ENCODE measurements around the gene TSSK3.
"Not testable (repeated sequence)": the region's sequence is repeated elsewhere in the genome, so short reads cannot be mapped to it uniquely, and the experiment has no call there.

TSSK3 gene

DNA sequence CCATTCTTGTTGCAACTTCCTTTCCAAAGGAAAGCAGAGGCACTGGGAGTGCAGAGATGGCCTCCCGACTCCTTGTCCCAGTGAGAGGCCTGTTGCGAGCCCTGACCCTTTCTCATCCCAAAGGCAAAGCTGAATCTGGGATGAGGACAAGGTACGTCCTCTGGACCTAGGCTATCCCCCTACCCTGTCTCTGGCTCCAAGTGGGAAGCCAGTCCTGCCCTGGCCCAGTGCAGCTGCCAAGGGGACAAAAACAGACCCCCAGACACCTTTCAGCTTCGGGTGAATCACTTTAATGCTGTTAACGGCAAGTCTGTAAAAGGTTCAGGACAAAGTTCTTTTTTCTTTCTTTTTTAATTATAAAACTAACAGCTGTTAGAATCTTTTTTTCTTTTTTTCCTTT, 2.5 kb downstream of the TSSK3 start:
- no peak for DNase-seq

DNA sequence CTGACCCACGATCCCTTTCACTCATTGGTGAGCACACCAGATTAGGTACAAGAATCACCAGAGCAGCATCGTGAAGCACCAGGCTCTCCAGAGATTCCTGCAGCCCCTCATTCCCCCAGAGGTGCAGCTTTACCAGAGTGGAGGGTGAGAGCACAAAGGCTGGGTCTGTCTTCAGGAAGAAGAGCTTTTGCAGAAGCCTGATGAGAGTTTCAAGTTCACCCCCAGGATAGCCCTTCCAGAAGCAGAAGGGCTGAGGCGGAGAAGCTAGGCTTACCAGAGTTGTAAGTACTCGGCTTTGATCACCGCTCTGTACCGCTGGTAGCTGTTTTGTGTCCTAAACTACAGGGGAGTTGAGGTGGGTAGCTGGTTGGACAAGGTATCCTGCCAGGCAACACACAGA, 3.1 kb downstream of the TSSK3 start:
- DNase-seq = no peak

DNA sequence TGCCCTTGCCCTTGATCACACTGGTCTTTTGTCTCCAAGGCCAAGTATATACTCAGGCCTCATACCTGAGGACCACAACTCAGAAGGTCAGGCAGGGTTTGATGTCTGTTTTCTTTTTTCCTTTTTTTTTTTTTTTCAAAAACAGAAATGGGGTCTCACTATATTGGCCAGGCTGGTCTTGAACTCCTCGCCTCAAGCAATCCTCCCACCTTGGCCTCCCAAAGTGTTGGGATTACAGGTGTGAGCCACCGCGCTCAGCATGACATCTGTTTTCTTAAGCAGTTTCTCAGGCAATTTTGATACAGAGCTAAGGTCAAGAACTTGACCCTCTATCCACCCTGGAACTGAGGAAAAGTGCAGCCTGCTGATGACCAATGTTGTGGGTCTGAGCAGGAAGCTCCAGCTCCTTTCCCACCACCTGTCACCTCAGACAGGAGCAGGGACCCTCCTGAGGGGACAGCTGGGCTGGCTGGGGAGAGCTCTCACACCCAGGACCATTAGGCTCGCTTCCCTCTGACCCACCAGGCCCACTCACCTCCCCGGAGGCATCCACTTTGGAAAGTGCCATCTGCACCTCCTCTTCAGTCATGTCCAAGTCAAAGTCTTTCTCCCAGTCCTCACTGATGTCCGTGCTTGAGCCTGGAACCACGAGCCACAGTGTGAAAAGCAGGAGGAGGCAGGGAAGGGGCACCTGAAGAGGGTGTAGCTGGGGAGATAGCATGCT, 5.7 kb downstream of the TSSK3 start:
- no peak for DNase-seq

DNA sequence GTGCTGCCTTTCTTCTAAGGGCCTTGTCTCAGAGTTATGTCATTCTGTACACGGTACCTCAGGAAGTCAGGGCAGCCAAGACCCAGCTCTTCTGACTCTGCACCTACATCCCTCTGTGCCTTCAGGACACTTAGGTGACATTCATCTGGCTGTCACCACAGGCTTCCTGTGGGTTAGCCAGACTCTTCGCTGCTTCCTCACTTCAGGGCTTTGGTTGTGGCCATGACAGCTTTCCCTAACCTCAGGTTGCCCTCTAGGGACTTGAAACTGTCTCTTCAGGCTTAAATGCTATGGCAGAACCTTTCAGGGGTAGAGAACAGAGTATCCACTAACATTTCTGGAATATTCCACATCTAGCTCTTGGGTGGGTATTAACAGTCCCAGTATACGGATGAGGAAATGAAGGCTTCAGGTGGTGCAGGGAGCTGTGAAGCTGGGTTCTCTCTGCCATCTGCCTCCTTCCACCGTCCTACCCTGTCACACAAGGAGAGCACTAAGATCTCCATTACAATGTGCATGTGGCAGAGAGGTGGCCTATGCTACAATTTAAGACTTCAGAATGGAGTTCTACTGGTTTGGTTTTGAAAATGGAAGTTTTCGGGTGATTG, 9.9 kb downstream of the TSSK3 start:
- peak; percentile 15 to 36 for DNase-seq

DNA sequence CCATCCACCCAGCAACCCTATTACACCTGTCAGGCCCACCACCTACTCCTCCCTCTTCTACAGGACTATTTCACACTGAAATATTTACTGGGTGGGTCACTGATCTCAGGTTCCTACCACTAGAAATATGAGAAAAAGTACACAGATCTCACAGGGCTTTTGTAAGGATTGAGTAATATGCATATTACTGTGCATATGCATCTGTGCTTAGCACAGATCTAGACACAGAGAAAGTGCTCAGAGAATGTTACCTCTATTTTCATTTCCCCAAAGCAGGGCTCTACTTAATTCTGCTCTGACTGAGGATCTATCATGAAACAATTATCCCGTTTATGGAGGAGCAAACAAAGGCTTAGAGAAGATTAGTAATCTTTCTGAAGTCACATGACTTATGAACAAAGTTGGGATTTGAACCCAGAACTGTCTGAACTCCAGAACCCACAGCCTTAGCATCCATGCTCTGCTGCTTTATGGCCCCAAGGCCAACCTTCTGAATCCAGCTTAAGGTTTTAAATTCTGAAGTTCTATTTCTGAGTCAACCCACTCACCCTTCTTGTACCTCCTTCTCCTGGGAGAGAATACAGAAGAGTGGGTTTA, 11.8 kb downstream of the TSSK3 start:
- DNase-seq = no peak

DNA sequence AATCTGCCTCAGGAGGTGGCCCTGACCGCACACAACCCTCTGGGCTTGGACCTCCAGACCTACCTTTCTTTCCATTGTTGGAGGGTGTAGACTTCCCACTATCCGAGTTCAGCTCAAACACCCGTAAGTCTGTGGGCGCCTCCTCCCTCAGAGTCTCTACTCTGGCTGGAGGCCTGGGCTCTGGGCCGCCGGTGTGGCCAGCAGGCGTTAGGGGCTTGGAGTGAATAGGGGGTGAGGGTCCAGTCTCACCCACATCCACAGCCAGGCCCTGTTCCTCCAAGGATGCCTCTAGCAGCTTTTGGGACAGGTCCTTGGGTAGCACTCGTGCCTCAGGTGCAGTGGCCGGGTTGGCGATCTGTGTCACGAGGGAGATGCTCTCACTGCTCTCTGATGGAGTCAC, 13.9 kb downstream of the TSSK3 start:
- no peak for DNase-seq

DNA sequence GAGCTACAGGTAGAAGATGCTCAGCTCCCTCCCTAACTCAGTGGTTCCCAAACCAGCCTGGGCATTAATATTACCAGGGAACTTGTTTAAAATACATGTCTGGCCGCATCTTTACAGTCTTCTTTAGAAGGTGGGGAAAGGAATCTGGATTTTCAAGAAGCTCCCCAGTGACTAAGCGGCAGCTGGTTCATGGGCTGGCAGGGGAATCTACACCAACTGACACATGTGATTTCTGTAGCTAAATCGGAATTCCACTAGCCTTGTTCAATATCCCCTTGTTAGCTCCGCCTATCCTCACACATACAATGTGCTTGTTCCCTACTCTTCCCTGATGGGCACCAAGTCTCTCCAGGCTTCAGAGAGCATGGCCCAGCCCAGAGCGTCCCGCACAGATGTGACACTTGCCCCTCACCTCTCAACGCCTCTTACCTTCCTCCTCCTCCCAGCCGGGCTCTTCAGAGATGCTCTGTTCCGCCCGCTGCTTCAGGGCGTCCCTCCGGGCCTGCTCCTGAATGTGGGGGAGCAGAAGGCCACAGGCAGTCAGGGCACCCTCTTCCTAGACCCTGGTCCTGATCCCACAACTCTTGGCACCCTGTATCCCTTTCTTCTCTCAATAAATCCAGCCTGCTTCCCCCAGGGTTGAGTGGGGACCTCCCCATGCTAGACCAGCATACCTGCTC, 15.3 kb downstream of the TSSK3 start:
- no peak for DNase-seq

DNA sequence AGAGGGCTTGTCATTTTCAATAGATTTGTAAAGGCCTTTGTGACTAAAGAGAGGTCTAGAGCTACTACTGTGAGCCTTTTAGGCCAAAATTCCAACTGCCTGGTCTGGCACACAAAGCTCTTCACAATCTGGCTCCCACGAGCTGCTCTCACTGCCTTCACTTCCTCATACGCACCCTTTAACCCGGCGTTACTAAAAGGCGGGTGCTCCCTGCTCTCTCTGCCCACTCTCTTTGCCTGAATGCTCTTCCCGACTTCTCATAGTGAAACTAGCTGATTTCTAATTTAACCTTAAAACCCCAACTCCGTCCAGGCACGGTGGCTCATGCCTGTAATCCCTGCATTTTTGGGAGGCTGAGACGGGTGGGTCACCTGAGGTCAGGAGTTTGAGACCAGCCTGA, 17.7 kb downstream of the TSSK3 start:
- no peak for DNase-seq

DNA sequence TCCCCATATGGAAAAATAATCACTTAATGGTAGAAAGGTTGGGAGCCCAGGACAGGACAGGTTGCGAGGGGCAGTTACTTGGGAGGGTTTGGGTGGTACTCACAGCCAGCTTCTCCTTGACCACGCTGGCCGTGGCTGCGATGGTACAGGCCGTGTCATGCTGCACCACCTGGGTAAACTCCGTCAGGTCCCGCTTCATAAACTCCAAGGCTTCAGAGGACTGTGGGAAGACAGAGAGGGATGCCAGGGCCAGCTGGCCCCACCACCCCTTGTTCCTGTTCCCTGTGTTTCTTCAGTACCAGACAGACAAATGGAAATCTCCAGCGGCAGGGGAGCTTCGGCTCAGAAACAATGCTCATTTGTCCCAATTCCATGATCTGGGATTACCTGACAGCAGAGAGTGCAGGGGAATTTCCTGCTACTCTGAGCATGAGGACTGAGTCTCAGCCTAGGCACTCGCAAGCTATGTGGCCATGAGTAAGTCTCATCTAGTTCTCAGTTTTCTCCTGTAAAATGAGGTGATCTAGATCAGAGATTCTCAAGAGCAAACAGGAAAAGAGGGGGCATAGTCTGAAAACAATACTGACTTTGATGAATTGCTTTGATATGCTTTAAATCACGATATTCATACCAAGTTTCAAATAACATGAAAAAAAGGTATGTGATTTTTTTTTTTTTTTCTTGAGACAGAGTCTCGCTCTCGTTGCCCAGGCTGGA, 24.5 kb downstream of the TSSK3 start:
- DNase-seq = no peak

DNA sequence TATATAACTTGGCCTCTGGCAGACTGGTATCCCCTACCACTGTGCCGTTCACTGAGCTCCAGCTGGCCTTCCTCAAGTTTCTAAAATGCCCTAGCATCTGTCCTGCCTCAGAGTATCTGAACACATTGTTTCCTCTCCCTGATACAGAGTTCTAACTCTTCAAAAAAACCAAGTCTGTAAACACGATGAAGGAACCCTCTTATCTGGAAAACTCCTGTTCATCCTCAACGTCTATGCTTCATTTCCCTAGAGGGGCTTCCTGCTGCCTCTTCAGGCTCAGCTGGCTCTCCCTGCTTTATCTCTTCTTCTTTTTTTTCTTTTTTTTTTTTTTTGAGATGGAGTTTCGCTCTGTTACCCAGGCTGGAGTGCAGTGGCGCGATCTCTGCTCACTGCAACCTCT, 26.3 kb downstream of the TSSK3 start:
- no peak for DNase-seq

DNA sequence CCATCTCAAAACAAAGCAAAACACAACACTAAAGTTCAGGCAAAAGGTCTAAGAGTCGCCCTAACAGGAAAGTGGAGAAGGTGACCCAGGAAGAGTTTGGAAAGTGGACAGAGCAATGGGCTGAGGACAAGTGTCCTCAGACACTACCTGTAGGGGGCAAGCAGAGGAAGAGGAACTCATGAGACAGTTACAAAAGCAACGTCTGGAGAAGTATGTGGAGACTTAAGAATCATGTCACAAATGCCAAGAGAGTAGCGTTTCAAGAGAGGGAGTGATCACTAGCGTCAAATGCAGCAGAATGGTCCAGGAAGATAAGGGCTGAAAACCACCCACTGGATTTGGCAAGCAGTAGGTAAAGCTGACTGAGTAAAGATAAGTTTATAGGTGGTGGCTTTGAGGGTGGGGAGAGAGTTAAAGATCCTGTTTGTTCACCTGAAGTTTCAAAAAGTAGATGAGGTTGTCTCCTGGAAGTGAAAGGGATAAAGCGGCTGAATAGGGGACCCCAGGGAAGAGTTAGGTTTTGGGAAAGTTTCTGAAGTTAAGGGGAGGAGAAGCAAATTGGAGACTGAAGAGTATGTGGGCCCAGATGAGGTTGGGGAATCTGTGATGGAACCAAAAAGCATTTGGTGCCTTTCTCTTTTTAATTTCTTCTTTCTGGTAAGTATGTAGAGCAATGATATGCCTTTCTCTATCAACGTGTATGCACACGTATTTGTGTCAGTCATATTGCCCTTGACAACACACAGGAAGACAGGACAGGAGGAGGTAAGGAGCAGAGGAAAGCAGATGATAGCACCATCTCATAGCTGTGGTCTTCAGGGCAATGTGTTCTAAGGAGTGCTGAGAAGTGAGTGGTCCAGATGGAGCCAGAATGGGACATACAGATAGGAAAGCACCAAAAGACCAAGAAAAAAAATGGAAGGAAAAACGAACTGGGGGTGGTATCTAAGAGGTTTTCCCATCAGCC, 28.8 kb downstream of the TSSK3 start:
- DNase-seq = no peak

DNA sequence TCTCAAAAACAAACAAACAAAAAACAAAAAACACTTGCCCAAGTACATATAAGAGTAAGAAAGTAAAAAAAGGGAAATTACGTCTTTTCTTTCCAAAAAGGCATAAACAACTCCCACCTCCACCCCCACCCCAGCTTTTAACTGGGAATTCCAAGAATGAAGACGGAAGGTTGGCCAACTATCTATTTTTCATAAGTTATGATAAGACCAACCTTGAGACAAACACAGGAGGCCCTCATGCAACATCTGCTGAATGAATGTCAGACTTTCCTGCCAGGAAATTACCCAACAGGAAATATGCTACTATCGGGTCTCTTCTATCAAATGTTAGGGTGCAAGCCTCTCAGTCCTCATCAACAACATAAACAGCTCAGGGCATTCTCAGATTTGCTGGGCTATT, 30.0 kb downstream of the TSSK3 start:
- DNase-seq = no peak

DNA sequence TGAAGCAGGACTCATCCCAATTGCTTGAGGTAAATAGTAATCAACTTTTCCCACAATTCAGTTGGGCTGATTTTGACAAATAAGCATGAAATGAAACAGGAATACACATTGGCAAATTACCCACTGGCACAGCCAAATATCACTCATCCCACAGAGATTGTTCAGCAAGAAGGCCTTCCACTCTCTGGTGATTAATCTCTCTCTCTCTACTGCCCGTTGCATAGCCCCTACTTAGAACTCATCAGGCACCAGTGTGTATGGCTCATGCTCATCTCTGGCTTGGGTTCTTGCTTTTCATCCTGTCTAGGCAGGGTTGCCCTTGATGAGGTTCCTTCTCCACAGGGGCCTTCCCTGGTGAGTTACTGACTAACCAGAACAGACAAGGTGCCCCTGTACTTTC, 30.8 kb downstream of the TSSK3 start:
- DNase-seq = no peak

DNA sequence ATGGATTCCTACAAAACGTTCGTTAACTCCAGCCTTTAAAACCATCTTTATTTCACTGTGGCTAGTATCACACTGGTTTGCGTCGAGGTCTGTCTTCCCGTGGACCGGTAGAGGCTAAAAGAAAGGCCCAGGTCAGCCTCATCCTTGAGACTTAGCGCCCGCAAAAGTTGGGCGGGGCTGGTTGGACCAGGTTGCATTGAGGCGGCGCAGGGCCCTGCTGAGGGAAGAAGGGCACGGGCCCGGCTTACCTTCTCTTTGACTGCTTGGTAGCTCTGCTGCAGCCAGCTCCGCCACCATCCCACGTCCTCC, 31.4 kb downstream of the TSSK3 start:
- peak; percentile 47 to 52 for DNase-seq

DNA sequence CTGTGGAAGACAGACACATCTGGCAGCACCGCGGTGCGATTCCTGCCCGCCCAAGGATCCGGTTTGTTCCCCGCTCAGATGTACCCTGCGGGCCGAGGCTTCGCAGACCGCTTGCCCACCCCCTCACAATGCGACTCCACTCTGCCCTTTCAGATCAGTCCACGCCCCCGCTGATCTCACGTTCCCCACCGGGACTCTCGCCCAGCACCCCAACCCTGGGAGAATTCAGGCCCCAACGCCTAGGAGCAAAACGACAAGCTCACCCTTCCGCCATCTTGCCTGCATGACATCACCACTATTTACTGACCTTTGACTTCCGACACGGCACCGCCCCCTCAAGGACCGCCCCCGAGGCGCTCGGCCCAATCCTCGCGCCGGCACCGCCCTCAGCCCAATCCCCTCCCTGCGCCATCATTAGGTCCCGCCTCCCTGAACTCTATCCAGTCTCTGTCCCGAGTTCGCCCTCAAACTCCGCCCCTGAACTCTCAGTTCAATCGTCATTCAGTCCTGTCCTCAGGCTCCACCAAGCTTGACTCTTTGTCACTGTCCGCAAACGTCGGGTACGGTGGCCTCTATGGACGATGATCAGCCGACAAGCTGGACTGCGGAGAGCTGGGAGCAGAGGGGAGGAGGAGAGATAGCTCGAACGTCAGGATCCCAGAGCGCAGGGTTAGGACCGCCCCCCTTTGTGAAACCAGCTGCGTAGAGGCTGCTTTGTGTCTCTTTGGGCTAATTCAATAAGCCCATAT, 32.0 kb downstream of the TSSK3 start, which contains the start of gene BSDC1:
Gene BSDC1, minus strand, starts transcription at position 301 of the 749 bp plus-strand sequence. Its CDS starts 27 bp downstream, at position 274.
- peak; percentile 99 for DNase-seq

DNA sequence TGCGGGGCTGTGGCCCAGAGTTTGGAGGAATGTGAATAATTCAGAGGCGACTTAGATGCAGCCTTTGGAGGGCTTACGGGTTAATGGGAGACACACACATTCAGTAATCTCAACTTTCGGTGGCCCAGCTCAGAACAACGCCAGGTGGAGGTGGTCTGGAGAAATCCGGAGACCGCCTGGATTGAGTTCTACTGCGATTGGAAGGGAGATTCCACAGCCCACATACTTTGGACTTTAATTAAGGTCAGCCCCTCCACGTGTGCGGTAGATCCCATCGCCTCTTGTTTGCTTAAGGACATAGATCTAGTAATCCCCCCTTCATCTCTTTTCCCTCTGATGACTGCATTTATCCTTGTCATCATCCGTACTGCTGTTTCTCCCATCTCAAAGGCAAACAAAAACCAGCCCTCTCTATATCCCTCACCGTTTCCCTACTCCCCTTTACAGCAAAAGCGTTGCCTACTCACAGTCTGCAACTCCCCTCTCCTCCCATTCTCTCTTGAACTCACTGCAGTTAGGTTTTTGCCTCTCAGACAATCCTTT, 32.6 kb downstream of the TSSK3 start:
- no peak for DNase-seq

DNA sequence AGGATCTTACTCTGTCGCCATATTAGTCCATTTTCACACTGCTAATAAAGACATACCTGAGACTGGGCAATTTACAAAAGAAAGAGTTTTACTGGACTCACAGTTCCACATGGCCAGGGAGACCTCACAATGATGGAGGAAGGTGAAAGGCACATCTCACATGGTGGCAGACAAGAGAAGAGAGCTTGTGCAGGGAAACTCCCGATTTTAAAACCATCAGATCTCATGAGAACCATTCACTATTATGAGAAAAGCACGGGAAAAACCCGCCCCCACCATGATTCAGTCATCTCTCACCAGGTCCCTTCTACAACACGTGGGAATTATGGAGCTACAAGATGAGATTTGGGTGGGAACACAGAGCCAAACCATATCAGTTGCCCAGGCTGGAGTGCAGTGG, 34.2 kb downstream of the TSSK3 start:
- not testable (repeated sequence) for DNase-seq

DNA sequence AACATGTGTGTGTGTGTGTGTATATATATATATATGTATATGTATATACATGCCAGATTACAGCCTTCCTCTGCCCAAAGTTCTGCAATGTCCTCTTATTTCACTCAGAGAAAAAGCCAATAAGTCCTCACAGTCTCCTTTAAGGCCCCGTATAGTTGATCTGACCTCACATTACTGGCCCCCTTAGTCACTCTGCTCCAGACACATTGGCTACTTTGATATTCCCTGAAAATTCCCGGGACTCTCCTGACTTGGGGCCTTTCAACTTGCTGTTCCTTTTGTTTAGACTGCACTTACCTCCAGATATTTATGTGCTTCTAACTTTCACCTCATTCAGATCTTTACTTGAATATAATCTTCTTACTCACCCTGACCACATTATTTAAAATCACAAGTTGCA, 36.1 kb downstream of the TSSK3 start:
- no peak for DNase-seq

DNA sequence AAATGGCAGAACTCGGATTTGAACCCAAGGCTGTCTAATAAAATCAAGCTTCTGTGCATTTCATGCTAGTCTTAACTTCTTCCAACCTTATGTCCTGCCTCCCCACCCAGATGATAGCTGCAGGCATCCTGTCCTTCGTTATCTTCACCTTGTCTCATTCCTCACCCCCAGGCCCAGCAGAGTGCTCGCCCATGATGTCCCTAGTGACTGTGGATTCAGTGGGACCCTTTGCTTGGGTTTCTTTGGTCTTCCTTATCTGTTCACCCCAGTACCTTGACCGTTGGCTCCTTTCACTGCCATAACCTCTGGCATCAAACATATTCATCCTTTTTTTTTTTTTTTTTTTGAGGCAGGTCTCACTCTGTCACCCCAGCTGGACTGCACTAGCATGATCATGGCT, 37.5 kb downstream of the TSSK3 start:
- DNase-seq = no peak

DNA sequence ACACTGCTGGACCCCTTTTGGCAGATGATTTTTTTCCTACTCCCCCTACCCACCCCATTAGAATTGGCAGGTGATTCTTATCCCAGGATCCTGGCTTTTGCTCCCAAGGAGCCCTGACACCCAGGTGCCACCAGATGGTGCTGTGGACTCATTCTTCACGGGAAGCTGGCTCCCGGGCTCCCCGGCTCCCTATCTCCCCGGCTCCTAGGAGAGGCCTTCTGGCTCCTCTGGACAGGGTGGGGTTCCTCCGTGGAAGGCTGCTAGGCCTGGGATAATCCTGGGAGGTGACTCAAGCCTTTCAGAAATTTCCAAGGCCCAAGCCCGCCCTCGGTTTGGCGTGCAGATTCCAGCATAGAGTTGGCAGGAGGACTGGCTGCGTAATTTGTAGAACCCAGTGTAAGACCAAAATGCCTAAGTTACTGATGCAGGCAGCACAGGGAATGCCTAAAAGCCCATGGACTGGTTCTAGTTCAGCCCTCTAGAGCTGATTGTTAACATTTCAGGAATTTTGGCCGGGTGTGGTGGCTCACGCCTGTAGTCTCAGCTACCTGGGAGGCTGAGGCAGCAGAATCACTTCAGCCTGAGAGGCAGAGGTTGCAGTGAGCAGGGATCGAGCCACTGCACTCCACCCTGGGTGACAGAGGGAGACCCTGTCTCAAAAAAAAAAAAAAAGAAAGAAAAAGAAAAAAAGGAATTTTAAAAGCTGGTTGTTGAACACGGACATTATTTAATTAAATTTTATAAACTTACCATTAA, 38.7 kb downstream of the TSSK3 start:
- peak; percentile 65 to 73 for DNase-seq

Data from activated CD4-positive, alpha-beta T cell treated with anti-CD3 and anti-CD28 coated beads, Interleukin-2, amount 50 U/mL, for 48 hours (primary cell).